ENCODE data around the gene CLDN18.

The CLDN18 gene

GRCh38 chr3:138012526-138012925, 2.6 kb downstream of the CLDN18 start:
- no peak for DNase-seq (ENCODE audit: low read depth, low spot score)
- no peak overlapping the region for H3K4me3 ChIP-seq (ENCODE audit: low read depth, low read length)
- ChIA-PET CTCF (no interaction called here), POLR2A (no interaction called here)
- TF ChIP-seq CTCF (IDR thresholded peaks at IDR 0.05; ENCODE audit: insufficient read depth, low read length, missing control alignments), result no peak

- H3K4me3 ChIP-seq (ENCODE audit: low read depth, low read length), result no peak overlapping the region
- ChIA-PET POLR2A (no interaction called here), CTCF (interaction anchor here (1.5 kb wide), 1 partner anchor 36 kb away, joined by 5 read pairs; no protein-coding TSS in a partner anchor)
- no peak for TF ChIP-seq CTCF (IDR thresholded peaks at IDR 0.05; ENCODE audit: insufficient read depth, low read length, missing control alignments)
- DNase-seq (ENCODE audit: low read depth, low spot score), result no peak
Observed at GRCh38 chr3:138016065-138016464, 6.1 kb downstream of the CLDN18 start.

- DNase-seq (ENCODE audit: low read depth, low spot score), result no peak
- no peak for TF ChIP-seq CTCF (IDR thresholded peaks at IDR 0.05; ENCODE audit: insufficient read depth, low read length, missing control alignments)
- ChIA-PET CTCF (no interaction called here), POLR2A (no interaction called here)
- no peak overlapping the region for H3K4me3 ChIP-seq (ENCODE audit: low read depth, low read length)
Observed at GRCh38 chr3:138019281-138020069, 9.5 kb downstream of the CLDN18 start.

DNA sequence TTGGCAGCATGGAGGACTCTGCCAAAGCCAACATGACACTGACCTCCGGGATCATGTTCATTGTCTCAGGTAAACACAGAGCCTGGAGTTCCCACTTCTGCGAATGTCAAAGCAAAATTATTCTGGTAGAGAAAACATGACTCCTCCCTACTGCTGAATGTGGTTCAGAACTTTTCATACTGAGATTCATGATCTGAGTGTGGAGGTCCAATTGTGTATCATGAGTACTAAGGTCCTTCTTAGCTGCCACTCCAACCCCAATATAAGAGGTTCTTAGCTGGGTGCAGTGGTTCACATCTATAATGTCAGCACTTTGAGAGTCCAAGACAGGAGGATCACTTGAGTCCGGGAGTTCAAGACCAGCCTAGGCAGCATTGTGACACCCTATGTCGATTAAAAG, 13.8 kb downstream of the CLDN18 start:
- TF ChIP-seq CTCF (IDR thresholded peaks at IDR 0.05; ENCODE audit: insufficient read depth, low read length, missing control alignments), result no peak
- no peak for DNase-seq (ENCODE audit: low read depth, low spot score)
- ChIA-PET POLR2A (no interaction called here), CTCF (no interaction called here)
- no peak overlapping the region for H3K4me3 ChIP-seq (ENCODE audit: low read depth, low read length)

DNA sequence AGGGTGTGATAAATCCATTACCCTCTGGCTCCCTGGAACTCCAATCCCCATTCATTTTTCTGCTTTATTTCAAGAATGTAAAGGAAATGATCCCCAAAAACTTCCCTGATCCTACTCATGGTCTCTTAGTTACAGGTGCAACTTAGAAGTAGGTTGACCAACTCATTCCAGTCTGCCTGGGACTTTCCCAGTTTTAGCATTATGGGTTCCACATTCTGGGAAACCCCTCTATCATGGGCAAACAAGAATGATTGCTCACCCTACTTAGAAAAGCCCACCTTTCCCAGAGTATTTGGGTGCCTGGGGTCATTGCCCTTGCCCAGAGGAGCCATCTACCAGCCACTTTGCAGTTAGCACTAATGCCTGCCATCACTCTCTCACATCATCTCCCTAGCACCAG, 15.6 kb downstream of the CLDN18 start:
- POLR2A ChIA-PET, result no interaction called here
- DNase-seq (ENCODE audit: low read depth, low spot score), result no peak
- no peak overlapping the region for H3K4me3 ChIP-seq (ENCODE audit: low read depth, low read length)
- no peak for TF ChIP-seq CTCF (IDR thresholded peaks at IDR 0.05; ENCODE audit: insufficient read depth, low read length, missing control alignments)
- CTCF ChIA-PET, result no interaction called here

- CTCF ChIA-PET, result interaction anchor here (1.4 to 1.7 kb wide), 2 partner anchors 24 to 921 kb away, joined by 3 to 8 read pairs; no protein-coding TSS in a partner anchor
- H3K4me3 ChIP-seq (ENCODE audit: low read depth, low read length), result no peak overlapping the region
- TF ChIP-seq CTCF (IDR thresholded peaks at IDR 0.05; ENCODE audit: insufficient read depth, low read length, missing control alignments), result no peak
- DNase-seq (ENCODE audit: low read depth, low spot score), result no peak
- POLR2A ChIA-PET, result no interaction called here
Observed at GRCh38 chr3:138027821-138028220, 17.9 kb downstream of the CLDN18 start.

Measured in AG04449 (cell line).